HCT116 (cell line): ENCODE measurements around the gene TRERF1. TPM values are rescaled to one million over a fixed set of nuclear protein-coding genes. Genes with fewer than 3 reads are reported as not detected.

Experiments used
- ATAC-seq: fragments of 200-7000 bp; cut with Tn5 transposase; 2 replicates; pipeline ENCODE4 v1.9.1; 2020; ENCODE audit warnings: mild to moderate bottlenecking, moderate library complexity
- BruUV-seq: library from RNA; stranded (reverse); fragments of 400-500 nt; replicated peaks from 2 replicates; lab custom pipeline; 2021; lab: Mats Ljungman, UMichigan
- CTCF ChIA-PET: fragments of 300-600 bp; sonication (Branson Sonifier 250); formaldehyde crosslinking; loops from one replicate; lab custom pipeline; 2021; ENCODE audit warnings: antibody characterized with exemption; lab: Charles Lee
- POLR2A ChIA-PET: fragments of 300-600, 350-600 bp; sonication (Branson Sonifier 250); formaldehyde crosslinking; loops from one replicate; lab custom pipeline; 2021; ENCODE audit warnings: antibody characterized with exemption; lab: Charles Lee
- RAD21 ChIA-PET, 2 experiments: fragments of 300-600 bp; sonication (Branson Sonifier 250); formaldehyde crosslinking; loops; one replicate each; lab custom pipeline; 2023; ENCODE audit warnings: low total read pairs in 2 of 2; ENCODE audit not compliant: uncharacterized antibody in 2 of 2, unreplicated experiment in 2 of 2, low non-redundant PET in 1 of 2; lab: Charles Lee
- DNase-seq: peaks from one replicate; pipeline ENCODE4 v3.0.0-alpha.2; 2010; ENCODE audit warnings: low read depth, low spot score
- H2AFZ ChIP-seq: fragments of 200-600 bp; shearing (Covaris generic), sonication (generic); 2 replicates; pipeline ENCODE4 v1.6.1; 2017; ENCODE audit warnings: low read depth, mixed run types, mixed read lengths, antibody characterized with exemption, low read length; ENCODE audit not compliant: poor library complexity, severe bottlenecking
- H3K27ac ChIP-seq: 2 replicates; pipeline ENCODE4 v1.5.1; 2012; ENCODE audit warnings: low read depth, low read length
- H3K27me3 ChIP-seq: fragments of 200-600 bp; sonication (generic); 2 replicates; pipeline ENCODE4 v1.6.1; 2016; ENCODE audit warnings: mixed run types, low read length, mixed read lengths; ENCODE audit not compliant: insufficient read depth
- H3K36me3 ChIP-seq, 2 experiments: fragments of 200-500 bp in 1 of 2; fragments of 200-600 bp in 1 of 2; sonication (Bioruptor generic) in 1 of 2; sonication (generic) in 1 of 2; 2 replicates each; pipeline versions ENCODE4 v1.5.1 to v1.6.1; 2014 to 2016; ENCODE audit warnings: low read length in 2 of 2, inconsistent platforms in 1 of 2, mixed read lengths in 1 of 2, mixed run types in 1 of 2; ENCODE audit not compliant: insufficient read depth in 2 of 2, control insufficient read depth in 1 of 2
- H3K4me1 ChIP-seq, 2 experiments: fragments of 200-600 bp in 1 of 2; sonication (generic) in 1 of 2; 2 replicates each; pipeline versions ENCODE4 v1.5.1 to v1.6.1; 2012 to 2017; ENCODE audit warnings: low read length in 2 of 2, inconsistent platforms in 1 of 2, mild to moderate bottlenecking in 1 of 2, mixed read lengths in 1 of 2, mixed run types in 1 of 2, moderate library complexity in 1 of 2; ENCODE audit not compliant: insufficient read depth in 2 of 2, control insufficient read depth in 1 of 2
- H3K4me2 ChIP-seq: fragments of 200-600 bp; sonication (generic); 2 replicates; pipeline ENCODE4 v1.6.1; 2017; ENCODE audit warnings: mixed run types, low read length, mixed read lengths
- H3K4me3 ChIP-seq, 2 experiments: fragments of 200-600 bp in 1 of 2; sonication (generic) in 1 of 2; replicated peaks in 1 of 2; 2 replicates each; pipeline ENCODE4 v1.5.1; 2011 to 2016; ENCODE audit warnings: low read length in 2 of 2, control low read depth in 1 of 2, low read depth in 1 of 2, mild to moderate bottlenecking in 1 of 2, mixed read lengths in 1 of 2, mixed run types in 1 of 2
- H3K79me2 ChIP-seq: fragments of 200-600 bp; sonication (generic); 2 replicates; pipeline ENCODE4 v1.6.1; 2017; ENCODE audit warnings: mild to moderate bottlenecking, mixed run types, low read length, moderate library complexity, mixed read lengths; ENCODE audit not compliant: insufficient read depth
- H3K9ac ChIP-seq: fragments of 200-600 bp; sonication (generic); 2 replicates; pipeline ENCODE4 v1.6.1; 2016; ENCODE audit warnings: low read length, mixed read lengths
- H3K9me2 ChIP-seq: fragments of 200-600 bp; sonication (generic), shearing (Covaris generic); 2 replicates; pipeline ENCODE4 v1.6.1; 2017; ENCODE audit warnings: mixed run types, mild to moderate bottlenecking, moderate library complexity; ENCODE audit not compliant: insufficient read depth
- H3K9me3 ChIP-seq, 2 experiments: fragments of 200-500 bp in 1 of 2; fragments of 200-600 bp in 1 of 2; sonication (Bioruptor generic) in 1 of 2; sonication (generic) in 1 of 2; 2 replicates each; pipeline ENCODE4 v1.6.1; 2014 to 2017; ENCODE audit warnings: low read length in 2 of 2, mixed read lengths in 2 of 2, inconsistent platforms in 1 of 2, low read depth in 1 of 2, mild to moderate bottlenecking in 1 of 2, mixed run types in 1 of 2, moderate library complexity in 1 of 2; ENCODE audit not compliant: control insufficient read depth in 1 of 2, insufficient read depth in 1 of 2
- H4K20me1 ChIP-seq: fragments of 200-600 bp; sonication (generic), shearing (Covaris generic); 2 replicates; pipeline ENCODE4 v1.6.1; 2017; ENCODE audit warnings: mixed run types, mild to moderate bottlenecking, moderate library complexity; ENCODE audit not compliant: insufficient read depth
- CBX3 ChIP-seq: IDR thresholded peaks from 2 replicates; pipeline ENCODE4 v1.6.1; 2012; ENCODE audit warnings: low read depth
- CEBPB ChIP-seq: IDR thresholded peaks from 2 replicates; pipeline ENCODE4 v1.6.1; 2012; ENCODE audit warnings: low read depth
- CTCF ChIP-seq, 3 experiments: fragments of 200-600 bp in 1 of 3; sonication (generic) in 1 of 3; IDR thresholded peaks in 2 of 3; conservative IDR thresholded peaks in 1 of 3; 2 replicates each; pipeline ENCODE4 v1.5.1; 2012 to 2017; ENCODE audit warnings: low read depth in 2 of 3, low read length in 2 of 3, antibody characterized with exemption in 1 of 3, borderline replicate concordance in 1 of 3, control low read depth in 1 of 3, mild to moderate bottlenecking in 1 of 3, mixed read lengths in 1 of 3, mixed run types in 1 of 3, moderate library complexity in 1 of 3; ENCODE audit not compliant: insufficient read depth in 1 of 3
- EGR1 ChIP-seq: IDR thresholded peaks from 2 replicates; pipeline ENCODE4 v1.6.1; 2012; ENCODE audit warnings: low read depth
- EZH2phosphoT487 ChIP-seq: fragments of 200-600 bp; IDR thresholded peaks from 2 replicates; pipeline ENCODE4 v1.6.1; 2018; ENCODE audit warnings: antibody characterized with exemption, borderline replicate concordance
- POLR2A ChIP-seq: IDR thresholded peaks from 2 replicates; pipeline ENCODE4 v1.7.0; 2011; ENCODE audit warnings: borderline replicate concordance; ENCODE audit not compliant: insufficient read depth, insufficient read length; ENCODE audit errors: extremely low read depth
- POLR2AphosphoS5 ChIP-seq: IDR thresholded peaks from 2 replicates; pipeline ENCODE4 v1.6.1; 2011; ENCODE audit warnings: mild to moderate bottlenecking, low read depth, low read length, moderate library complexity
- RAD21 ChIP-seq: IDR thresholded peaks from 2 replicates; pipeline ENCODE4 v1.6.1; 2012; ENCODE audit warnings: low read depth, mild to moderate bottlenecking
- REST ChIP-seq: IDR thresholded peaks from 2 replicates; pipeline ENCODE4 v1.6.1; 2012; ENCODE audit warnings: low read depth
- SP1 ChIP-seq: IDR thresholded peaks from 2 replicates; pipeline ENCODE4 v1.6.1; 2012; ENCODE audit warnings: low read depth
- SRF ChIP-seq: IDR thresholded peaks from 2 replicates; pipeline ENCODE4 v1.6.1; 2012; ENCODE audit warnings: low read depth
- YY1 ChIP-seq: IDR thresholded peaks from 2 replicates; pipeline ENCODE4 v1.6.1; 2011; ENCODE audit warnings: low read length, low read depth, moderate library complexity, mild to moderate bottlenecking; ENCODE audit not compliant: insufficient replicate concordance; ENCODE audit errors: extremely low read depth
- ZFX ChIP-seq: fragments of 450-650 bp; IDR thresholded peaks from 2 replicates; pipeline ENCODE4 v1.6.1; 2017
- intact Hi-C: fragments of 100-400 bp; cut with micrococcal nuclease; formaldehyde crosslinking; loops from 2 replicates; pipeline ENCODE4 v1.10.0; 2022
- total RNA-seq: library from RNA; stranded (reverse); gene quantifications from one replicate; pipeline ENCODE4 v1.2.1, GENCODE V29; 2021; ENCODE audit not compliant: unreplicated experiment
- TF ChIP-seq, protein P1 (sequence below): IDR thresholded peaks from 2 replicates; pipeline ENCODE4 v1.6.1; 2011; ENCODE audit warnings: mild to moderate bottlenecking, low read length, moderate library complexity; ENCODE audit not compliant: insufficient replicate concordance; ENCODE audit errors: extremely low read depth
- TF ChIP-seq, protein P2 (sequence below): IDR thresholded peaks from 2 replicates; pipeline ENCODE4 v1.6.1; 2012
- TF ChIP-seq, protein P3 (sequence below): IDR thresholded peaks from 2 replicates; pipeline ENCODE4 v1.6.1; 2012

Gene TRERF1
- total RNA-seq, 1 experiment from 2014 or later = 12.4 TPM

DNA sequence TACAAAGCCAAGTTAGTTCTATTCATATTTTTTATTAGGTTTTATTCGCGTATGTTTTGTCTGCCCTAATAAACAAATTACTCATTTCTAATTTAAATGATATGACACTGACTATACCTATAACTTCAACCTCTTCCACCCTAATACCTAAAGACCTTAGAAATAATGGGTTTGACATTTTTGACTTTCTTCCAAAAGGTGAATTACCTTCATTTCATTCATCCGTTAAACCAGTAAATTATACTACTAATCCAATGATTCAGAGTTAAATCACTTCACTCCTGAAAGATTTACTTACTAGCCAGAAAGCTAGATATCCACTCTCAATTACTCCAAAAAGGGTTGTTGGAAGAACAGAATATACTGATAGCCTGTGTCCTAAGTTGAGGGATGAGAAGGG, 239.3 kb downstream of the TRERF1 start (continued):
- TF ChIP-seq CEBPB (no peak), POLR2AphosphoS5 (no peak), EZH2phosphoT487 (no peak), RAD21 (no peak)
- TF ChIP-seq, protein P1, sequence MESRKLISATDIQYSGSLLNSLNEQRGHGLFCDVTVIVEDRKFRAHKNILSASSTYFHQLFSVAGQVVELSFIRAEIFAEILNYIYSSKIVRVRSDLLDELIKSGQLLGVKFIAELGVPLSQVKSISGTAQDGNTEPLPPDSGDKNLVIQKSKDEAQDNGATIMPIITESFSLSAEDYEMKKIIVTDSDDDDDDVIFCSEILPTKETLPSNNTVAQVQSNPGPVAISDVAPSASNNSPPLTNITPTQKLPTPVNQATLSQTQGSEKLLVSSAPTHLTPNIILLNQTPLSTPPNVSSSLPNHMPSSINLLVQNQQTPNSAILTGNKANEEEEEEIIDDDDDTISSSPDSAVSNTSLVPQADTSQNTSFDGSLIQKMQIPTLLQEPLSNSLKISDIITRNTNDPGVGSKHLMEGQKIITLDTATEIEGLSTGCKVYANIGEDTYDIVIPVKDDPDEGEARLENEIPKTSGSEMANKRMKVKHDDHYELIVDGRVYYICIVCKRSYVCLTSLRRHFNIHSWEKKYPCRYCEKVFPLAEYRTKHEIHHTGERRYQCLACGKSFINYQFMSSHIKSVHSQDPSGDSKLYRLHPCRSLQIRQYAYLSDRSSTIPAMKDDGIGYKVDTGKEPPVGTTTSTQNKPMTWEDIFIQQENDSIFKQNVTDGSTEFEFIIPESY = no peak

DNA sequence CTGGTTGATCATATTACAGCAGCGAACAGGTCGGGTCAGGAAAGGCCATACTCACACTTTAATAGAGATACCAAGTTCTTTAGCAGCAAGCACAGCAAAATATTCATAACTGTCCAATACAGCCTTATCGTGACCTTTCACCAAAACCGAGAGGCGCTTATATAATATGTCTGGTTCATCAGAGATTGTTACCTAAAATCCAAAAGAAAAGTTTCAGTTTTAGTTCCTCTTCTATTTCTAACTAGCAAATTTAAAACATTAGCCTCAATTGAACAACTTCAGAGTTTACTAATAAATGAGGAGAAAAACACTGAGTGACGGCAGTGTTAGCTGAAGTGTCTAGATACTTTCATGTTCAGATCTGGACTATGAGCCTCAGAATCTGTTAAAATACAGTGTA, 240.0 kb downstream of the TRERF1 start:
- H3K4me1 ChIP-seq = peaks cover 3 to 25% of the 10 kb centered on the region in 2 experiments; a peak in 3 of 4 replicates
- intact Hi-C loops = loop anchor here (10.0 kb wide), 1 partner anchor 427 kb away; the partner anchor contains the start of genes PRICKLE4 and TOMM6
- no peak overlapping the region for H3K27ac ChIP-seq
- H3K79me2 ChIP-seq = peaks cover 41% of the 10 kb centered on the region
- no TSS peak for BruUV-seq
- no peak overlapping the region for H2AFZ ChIP-seq
- H3K9ac ChIP-seq = no peak overlapping the region
- CTCF ChIA-PET = no interaction called here
- H3K4me3 ChIP-seq = no peak overlapping the region
- H4K20me1 ChIP-seq = no peaks in the 10 kb centered on the region
- DNase-seq = no peak
- RAD21 ChIA-PET = no interaction called here
- H3K36me3 ChIP-seq = peaks cover 36 to 38% of the 10 kb centered on the region in 2 experiments
- H3K9me2 ChIP-seq = no peaks in the 10 kb centered on the region
- no peaks in the 10 kb centered on the region for H3K27me3 ChIP-seq
- ATAC-seq = no peak
- POLR2A ChIA-PET = no interaction called here
- H3K9me3 ChIP-seq = no peaks in the 10 kb centered on the region
- H3K4me2 ChIP-seq = no peak overlapping the region
- no peak for TF ChIP-seq SP1
- no peak for TF ChIP-seq EGR1
- TF ChIP-seq, protein P2, sequence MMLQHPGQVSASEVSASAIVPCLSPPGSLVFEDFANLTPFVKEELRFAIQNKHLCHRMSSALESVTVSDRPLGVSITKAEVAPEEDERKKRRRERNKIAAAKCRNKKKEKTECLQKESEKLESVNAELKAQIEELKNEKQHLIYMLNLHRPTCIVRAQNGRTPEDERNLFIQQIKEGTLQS = no peak
- TF ChIP-seq, protein P3, sequence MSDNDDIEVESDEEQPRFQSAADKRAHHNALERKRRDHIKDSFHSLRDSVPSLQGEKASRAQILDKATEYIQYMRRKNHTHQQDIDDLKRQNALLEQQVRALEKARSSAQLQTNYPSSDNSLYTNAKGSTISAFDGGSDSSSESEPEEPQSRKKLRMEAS = no peak
- TF ChIP-seq CBX3 = no peak
- no peak for TF ChIP-seq CTCF (IDR thresholded peaks at IDR 0.05 in 2 of 3, conservative IDR thresholded peaks at IDR 0.05 in 1 of 3; ENCODE audit: borderline replicate concordance in 1 of 3, insufficient read depth in 1 of 3, low read depth in 2 of 3, low read length in 2 of 3)
- TF ChIP-seq YY1 = no peak
- no peak for TF ChIP-seq POLR2A
- no peak for TF ChIP-seq SRF
- no peak for TF ChIP-seq REST
- TF ChIP-seq ZFX = no peak
- TF ChIP-seq, protein P1 = no peak
